HG03442 (cell line): ENCODE results near the gene GNG13.

Experiments used
- ATAC-seq: cut with Tn5 transposase; IDR thresholded peaks from one replicate; pipeline ENCODE4 v1.9.1; 2021; ENCODE audit warnings: mild to moderate bottlenecking, moderate library complexity; ENCODE audit not compliant: unreplicated experiment

GNG13 gene

GRCh38 chr16:815861-816260, 15.3 kb upstream of the GNG13 start:
- ATAC-seq = no peak

- ATAC-seq = no peak
These were observed 14.4 kb upstream of the GNG13 start for GRCh38 chr16:814974-815373.

- no peak for ATAC-seq
These were observed 13.4 kb upstream of the GNG13 start for GRCh38 chr16:813916-814412.

- no peak for ATAC-seq
These were observed 12.8 kb upstream of the GNG13 start for GRCh38 chr16:813204-813915.

- no peak for ATAC-seq
These were observed 7.5 kb upstream of the GNG13 start for GRCh38 chr16:808085-808386.

- ATAC-seq = peak; percentile 79
These were observed 7.0 kb upstream of the GNG13 start for GRCh38 chr16:807347-808084.

GRCh38 chr16:805474-805873, 4.9 kb upstream of the GNG13 start:
- ATAC-seq = no peak

- ATAC-seq = no peak
These were observed 3.9 kb upstream of the GNG13 start for GRCh38 chr16:804193-805048.

GRCh38 chr16:803754-804080, 3.2 kb upstream of the GNG13 start:
- ATAC-seq = no peak

GRCh38 chr16:802914-803753, 2.6 kb upstream of the GNG13 start:
- no peak for ATAC-seq

- ATAC-seq = no peak
These were observed 1.9 kb upstream of the GNG13 start for GRCh38 chr16:802461-802860.

- ATAC-seq = no peak
These were observed 1.2 kb upstream of the GNG13 start for GRCh38 chr16:801584-802363.

- ATAC-seq = no peak
These were observed 439 bp upstream of the GNG13 start for GRCh38 chr16:800834-801511.

- no peak for ATAC-seq
These were observed 1.2 kb downstream of the GNG13 start for GRCh38 chr16:799111-799947.

- ATAC-seq = no peak
These were observed 1.9 kb downstream of the GNG13 start for GRCh38 chr16:798666-799065.

- ATAC-seq = no peak
These were observed 2.8 kb downstream of the GNG13 start for GRCh38 chr16:797686-798085.

- no peak for ATAC-seq
These were observed 3.5 kb downstream of the GNG13 start for GRCh38 chr16:797120-797420.

- no peak for ATAC-seq
These were observed 4.0 kb downstream of the GNG13 start for GRCh38 chr16:796296-797119.
